GM19467 (cell line): ENCODE data around the gene SMYD3.

Source experiments
- ATAC-seq: cut with Tn5 transposase; IDR thresholded peaks from one replicate; pipeline ENCODE4 v1.9.1; 2021; ENCODE audit warnings: mild to moderate bottlenecking, moderate library complexity; ENCODE audit not compliant: unreplicated experiment

SMYD3 gene

GRCh38 chr1:246001837-246002230 lies 505.2 kb downstream of the SMYD3 start:
- ATAC-seq = no peak

- no peak for ATAC-seq
These were observed 505.8 kb downstream of the SMYD3 start for GRCh38 chr1:246001142-246001836.

GRCh38 chr1:246000638-246001015 lies 506.5 kb downstream of the SMYD3 start:
- ATAC-seq = no peak

- no peak for ATAC-seq
These were observed 507.1 kb downstream of the SMYD3 start for GRCh38 chr1:245999697-246000637.

GRCh38 chr1:245997471-245998258 lies 509.4 kb downstream of the SMYD3 start:
- ATAC-seq = no peak

- no peak for ATAC-seq
These were observed 510.3 kb downstream of the SMYD3 start for GRCh38 chr1:245996811-245997210.

- no peak for ATAC-seq
These were observed 511.6 kb downstream of the SMYD3 start for GRCh38 chr1:245995474-245995873.

- ATAC-seq = no peak
These were observed 515.8 kb downstream of the SMYD3 start for GRCh38 chr1:245991266-245991665.

- no peak for ATAC-seq
These were observed 516.6 kb downstream of the SMYD3 start for GRCh38 chr1:245990315-245991022.

GRCh38 chr1:245988393-245989078 lies 518.5 kb downstream of the SMYD3 start:
- no peak for ATAC-seq

- no peak for ATAC-seq
These were observed 519.1 kb downstream of the SMYD3 start for GRCh38 chr1:245987997-245988392.

GRCh38 chr1:245987577-245987976 lies 519.5 kb downstream of the SMYD3 start:
- ATAC-seq = no peak

- no peak for ATAC-seq
These were observed 519.9 kb downstream of the SMYD3 start for GRCh38 chr1:245987219-245987545.

GRCh38 chr1:245986404-245987218 lies 520.5 kb downstream of the SMYD3 start:
- ATAC-seq = no peak

- no peak for ATAC-seq
These were observed 522.5 kb downstream of the SMYD3 start for GRCh38 chr1:245984390-245985155.

- ATAC-seq = no peak
These were observed 523.6 kb downstream of the SMYD3 start for GRCh38 chr1:245983294-245983967.

- no peak for ATAC-seq
These were observed 527.5 kb downstream of the SMYD3 start for GRCh38 chr1:245979589-245979988.

GRCh38 chr1:245978915-245979314 lies 528.2 kb downstream of the SMYD3 start:
- ATAC-seq = no peak
